Left cardiac atrium (tissue), 4 donors: ENCODE data around the gene BIRC5. TPM values are rescaled to one million over a fixed set of nuclear protein-coding genes. Genes with fewer than 3 reads are reported as not detected.
"Not testable (repeated sequence)": the region's sequence is repeated elsewhere in the genome, so short reads cannot be mapped to it uniquely, and the experiment has no call there.

Experiments
- ATAC-seq, 2 donors: fragments of 200-7000 bp; cut with Tn5 transposase; one replicate each; pipeline ENCODE4 v1.9.1; 2020; ENCODE audit warnings: mild to moderate bottlenecking in 2 of 2, moderate library complexity in 2 of 2
- DNase-seq: peaks from one replicate; pipeline ENCODE4 v3.0.0-alpha.2; 2020
- intact Hi-C, 2 donors: fragments of 100-400 bp; cut with DNase I; formaldehyde crosslinking; loops; one replicate each; pipeline versions ENCODE4 v1.14.1 to v1.15.1; 2022 to 2023
- long read RNA-seq: library from polyadenylated mRNA; unstranded; transcript quantifications from one replicate; pipeline ENCODE4 v2.0.0, GENCODE V29; 2021
- total RNA-seq, 2 donors: library from RNA; stranded (reverse); fragmentation: NEBNext Ultra II Directional; extraction: Animal tissue kit (Norgen Biotek cat#: 25700); gene quantifications; one replicate each; pipeline ENCODE4 v1.2.1, GENCODE V29; 2021
- donor health status: DM: no; HTN: yes; CAD: no.
- donor health status: DM: no; HTN: yes; CAD: no; lungs with severe emphysema.
- donor health status: DM: yes; HTN: yes; CAD: no.
- donor health status: Dilated cardiomyopathy.

The BIRC5 gene
- total RNA-seq = 1 to 10 TPM in 1 of 2 donors, under 1 TPM in 1; 0.16 to 1.6 TPM
- long read RNA-seq = 0 reads

DNA sequence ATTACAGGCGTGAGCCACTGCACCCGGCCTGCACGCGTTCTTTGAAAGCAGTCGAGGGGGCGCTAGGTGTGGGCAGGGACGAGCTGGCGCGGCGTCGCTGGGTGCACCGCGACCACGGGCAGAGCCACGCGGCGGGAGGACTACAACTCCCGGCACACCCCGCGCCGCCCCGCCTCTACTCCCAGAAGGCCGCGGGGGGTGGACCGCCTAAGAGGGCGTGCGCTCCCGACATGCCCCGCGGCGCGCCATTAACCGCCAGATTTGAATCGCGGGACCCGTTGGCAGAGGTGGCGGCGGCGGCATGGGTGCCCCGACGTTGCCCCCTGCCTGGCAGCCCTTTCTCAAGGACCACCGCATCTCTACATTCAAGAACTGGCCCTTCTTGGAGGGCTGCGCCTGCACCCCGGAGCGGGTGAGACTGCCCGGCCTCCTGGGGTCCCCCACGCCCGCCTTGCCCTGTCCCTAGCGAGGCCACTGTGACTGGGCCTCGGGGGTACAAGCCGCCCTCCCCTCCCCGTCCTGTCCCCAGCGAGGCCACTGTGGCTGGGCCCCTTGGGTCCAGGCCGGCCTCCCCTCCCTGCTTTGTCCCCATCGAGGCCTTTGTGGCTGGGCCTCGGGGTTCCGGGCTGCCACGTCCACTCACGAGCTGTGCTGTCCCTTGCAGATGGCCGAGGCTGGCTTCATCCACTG, at the start of gene BIRC5:
Gene BIRC5 (plus strand): TSS at position 238 of the 690 bp plus-strand sequence. CDS start 64 bp downstream, at position 302.
- DNase-seq (peak; percentile 92), ATAC-seq (peak; percentile 99 to 100)
- intact Hi-C loops = no loop called here

DNA sequence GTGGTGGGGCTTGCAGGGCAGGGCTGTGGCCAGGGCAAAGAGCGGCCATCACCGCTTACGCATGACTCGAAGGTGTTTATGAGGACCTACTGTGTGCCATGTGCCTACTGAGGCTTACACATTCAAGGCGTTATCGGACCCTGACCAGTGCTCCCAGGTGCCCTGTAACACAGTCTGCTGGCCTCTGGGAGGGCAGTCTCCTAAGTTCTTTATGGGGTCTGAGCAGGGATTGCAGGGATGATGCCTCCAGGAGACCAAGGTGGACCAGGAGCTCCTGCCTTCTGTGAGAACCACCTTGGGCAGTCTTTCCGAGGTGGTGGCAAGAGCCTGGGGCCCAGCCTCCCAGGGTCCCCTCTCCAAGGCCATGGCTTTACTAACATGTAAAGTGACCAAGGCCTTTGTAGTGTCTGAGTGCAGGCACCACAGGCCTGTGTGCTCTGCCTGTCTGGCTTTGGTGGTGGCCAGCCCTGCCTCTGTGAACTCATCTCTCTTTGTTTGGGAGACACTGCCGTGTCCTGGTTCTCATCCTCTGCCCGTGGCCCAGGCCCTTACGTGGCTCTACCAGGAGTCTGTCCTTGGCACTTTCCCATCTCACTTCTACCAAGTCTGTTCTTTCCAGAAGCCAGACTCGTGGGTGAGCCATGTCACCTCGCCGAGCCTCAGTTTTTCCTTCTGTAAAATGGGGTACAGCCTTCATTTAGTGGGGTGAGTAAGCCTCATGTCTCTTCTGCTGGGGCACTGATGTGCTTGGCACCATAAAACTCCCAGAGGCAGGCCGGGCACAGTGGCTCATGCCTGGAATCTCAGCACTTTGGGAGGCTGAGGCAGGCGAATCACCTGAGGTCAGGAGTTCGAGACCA, 49.1 kb upstream of the BIRC5 start:
- ATAC-seq (no peak), DNase-seq (no peak)
- intact Hi-C loops = no loop called here

DNA sequence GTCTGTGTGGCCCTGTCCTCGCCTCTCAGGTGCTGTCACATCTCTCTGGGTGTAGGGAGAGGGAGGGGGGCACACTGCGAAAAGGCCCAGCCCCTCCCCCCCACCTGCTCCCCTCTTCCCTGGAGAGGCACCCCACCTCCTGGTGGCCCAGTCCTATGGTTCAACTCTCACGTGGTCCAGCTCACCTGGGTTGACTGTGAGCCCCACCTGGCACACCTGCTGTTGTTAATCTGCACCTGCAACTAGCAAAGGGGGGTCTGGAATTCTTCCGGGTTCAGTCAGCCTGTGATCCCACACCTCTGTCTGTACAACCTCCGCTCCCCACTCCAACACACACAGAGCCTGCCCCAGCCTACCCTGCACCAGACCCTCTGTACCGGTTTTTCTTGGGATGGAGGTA, 47.6 kb upstream of the BIRC5 start:
- no peak for ATAC-seq
- intact Hi-C loops = no loop called here
- no peak for DNase-seq

DNA sequence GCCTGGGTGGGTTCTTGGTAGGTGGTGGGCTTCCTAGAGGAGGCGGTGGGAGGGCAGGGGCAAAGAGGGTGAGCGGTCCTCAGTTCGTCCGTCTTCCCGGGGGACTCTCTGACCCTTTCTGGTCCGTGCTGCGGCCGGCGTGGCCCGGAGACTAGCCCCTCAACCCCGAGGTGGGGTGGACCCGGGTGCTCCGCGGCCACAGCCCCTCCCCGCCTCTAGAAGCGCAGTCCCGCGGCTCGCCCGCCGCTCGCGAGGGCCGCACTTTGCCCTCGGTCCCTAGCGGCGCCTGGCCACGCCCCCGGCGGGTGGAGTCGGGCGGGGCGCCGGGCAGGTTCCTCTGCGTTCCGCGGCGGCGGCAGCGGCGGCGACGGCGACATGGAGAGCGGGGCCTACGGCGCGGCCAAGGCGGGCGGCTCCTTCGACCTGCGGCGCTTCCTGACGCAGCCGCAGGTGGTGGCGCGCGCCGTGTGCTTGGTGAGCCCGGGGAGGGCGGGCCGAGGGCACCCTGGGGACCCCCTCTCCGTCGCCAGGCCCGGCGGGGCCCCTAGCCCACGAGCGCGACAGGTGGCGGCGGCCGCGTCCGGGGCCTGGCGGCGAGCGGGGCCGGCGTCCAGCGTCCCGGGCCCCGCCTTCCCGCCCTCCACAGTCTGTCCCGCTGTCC, 45.7 kb upstream of the BIRC5 start, which contains the start of gene SYNGR2:
Gene SYNGR2 (plus strand): TSS at position 340 of the 661 bp plus-strand sequence. CDS start 36 bp downstream, at position 376.
- ATAC-seq (peak; percentile 75 to 83), DNase-seq (peak; percentile 85)
- intact Hi-C loops = no loop called here

DNA sequence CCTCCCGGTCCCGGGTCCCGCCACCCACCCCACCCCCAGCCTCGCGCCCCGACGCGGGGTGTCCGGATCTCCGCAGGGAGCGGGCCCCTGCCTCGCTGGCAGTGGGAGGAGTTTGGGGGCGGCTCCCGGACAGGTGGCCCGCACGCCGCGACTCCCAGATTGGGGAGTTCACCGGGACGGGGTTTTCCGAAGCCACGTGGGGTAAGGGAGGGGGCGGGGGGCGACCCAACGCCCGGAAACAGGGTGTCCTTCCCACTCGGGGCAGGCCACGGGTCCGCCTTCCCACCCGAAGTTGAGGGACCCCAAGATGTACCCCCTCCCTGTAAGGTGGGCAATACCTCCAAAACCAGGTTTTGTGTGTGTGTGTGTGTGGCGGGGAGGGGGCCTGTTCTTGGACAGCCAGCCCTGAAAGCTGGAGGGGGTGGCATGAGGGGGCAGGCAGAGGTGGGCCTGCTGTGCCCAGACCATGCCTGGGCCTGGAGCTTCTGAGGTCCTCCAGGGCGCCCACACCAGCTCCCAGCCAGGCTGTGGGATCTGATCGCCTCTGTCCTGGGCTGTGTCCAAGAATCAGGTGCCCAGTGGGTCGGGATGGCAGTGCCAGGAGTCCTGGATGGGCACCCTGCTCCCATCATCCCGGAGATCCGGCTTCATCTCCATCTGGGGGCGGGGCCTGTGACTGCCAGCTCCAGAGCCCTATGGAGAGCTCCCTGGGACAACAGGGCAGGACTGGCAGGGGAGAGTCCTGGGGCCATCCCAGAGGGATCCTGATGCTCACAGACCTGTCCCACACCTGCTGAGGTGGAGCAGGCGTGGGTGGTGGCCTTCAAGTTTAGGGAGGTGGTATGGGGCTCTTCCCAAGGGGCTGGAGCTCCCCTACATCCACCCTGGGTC, 44.9 kb upstream of the BIRC5 start:
- DNase-seq (peak; percentile 66), ATAC-seq (peak; percentile 34 to 44)
- intact Hi-C loops = no loop called here

DNA sequence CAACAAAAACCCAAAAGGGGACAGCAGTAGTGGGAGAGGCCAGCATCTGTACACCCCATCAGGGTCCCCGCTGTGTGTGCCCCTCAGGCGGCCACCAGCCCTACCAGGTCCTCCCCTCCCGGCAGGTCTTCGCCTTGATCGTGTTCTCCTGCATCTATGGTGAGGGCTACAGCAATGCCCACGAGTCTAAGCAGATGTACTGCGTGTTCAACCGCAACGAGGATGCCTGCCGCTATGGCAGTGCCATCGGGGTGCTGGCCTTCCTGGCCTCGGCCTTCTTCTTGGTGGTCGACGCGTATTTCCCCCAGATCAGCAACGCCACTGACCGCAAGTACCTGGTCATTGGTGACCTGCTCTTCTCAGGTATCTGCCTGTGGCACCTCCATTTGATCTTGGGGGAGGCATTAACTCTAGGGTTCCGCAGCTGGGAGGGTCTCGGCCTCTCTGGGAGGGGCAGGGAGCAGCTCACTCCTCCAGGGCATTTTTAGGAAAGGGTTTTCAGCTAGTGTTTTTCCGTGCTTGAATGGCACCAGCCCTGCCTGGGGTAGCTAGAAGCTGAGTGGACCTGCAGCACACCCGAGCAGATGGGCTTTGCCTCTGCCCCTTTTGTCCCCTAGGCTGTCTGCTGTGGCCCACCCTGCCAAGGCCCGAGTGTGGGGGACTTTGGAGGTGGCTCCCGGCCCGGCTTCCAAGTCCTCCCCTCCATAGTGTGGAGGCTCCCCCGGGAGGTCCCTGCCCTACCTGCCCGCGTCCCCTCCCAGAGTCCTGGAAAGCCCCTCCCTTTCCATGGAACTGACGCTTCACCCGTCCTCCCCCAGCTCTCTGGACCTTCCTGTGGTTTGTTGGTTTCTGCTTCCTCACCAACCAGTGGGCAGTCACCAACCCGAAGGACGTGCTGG, 43.1 kb upstream of the BIRC5 start:
- ATAC-seq (no peak), DNase-seq (no peak)
- intact Hi-C loops = no loop called here

DNA sequence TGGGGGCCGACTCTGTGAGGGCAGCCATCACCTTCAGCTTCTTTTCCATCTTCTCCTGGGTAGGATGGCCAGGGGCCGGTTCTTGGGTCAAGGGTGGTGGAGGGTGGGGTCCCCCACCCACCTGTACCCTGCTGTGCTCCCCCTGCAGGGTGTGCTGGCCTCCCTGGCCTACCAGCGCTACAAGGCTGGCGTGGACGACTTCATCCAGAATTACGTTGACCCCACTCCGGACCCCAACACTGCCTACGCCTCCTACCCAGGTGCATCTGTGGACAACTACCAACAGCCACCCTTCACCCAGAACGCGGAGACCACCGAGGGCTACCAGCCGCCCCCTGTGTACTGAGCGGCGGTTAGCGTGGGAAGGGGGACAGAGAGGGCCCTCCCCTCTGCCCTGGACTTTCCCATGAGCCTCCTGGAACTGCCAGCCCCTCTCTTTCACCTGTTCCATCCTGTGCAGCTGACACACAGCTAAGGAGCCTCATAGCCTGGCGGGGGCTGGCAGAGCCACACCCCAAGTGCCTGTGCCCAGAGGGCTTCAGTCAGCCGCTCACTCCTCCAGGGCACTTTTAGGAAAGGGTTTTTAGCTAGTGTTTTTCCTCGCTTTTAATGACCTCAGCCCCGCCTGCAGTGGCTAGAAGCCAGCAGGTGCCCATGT, 42.3 kb upstream of the BIRC5 start:
- intact Hi-C loops = not testable (repeated sequence)

DNA sequence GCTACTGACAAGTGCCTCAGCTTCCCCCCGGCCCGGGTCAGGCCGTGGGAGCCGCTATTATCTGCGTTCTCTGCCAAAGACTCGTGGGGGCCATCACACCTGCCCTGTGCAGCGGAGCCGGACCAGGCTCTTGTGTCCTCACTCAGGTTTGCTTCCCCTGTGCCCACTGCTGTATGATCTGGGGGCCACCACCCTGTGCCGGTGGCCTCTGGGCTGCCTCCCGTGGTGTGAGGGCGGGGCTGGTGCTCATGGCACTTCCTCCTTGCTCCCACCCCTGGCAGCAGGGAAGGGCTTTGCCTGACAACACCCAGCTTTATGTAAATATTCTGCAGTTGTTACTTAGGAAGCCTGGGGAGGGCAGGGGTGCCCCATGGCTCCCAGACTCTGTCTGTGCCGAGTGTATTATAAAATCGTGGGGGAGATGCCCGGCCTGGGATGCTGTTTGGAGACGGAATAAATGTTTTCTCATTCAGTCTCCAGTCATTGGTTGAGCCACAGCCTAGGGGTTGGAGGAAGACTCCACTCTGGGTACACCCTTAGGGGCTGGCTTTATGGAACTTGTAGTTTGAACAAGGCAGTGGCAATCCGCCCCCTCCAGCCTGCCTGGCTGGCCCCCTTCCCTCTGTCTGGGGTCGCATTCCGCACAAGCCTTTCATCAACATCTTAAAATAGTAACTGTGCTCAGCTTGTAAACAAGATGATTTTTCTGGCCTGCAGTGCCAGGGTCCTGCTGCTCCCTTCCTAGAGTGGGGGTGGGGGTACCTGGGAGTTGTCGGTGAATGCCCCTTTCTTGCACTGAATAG, 41.6 kb upstream of the BIRC5 start:
- DNase-seq (peak; percentile 52), ATAC-seq (peak; percentile 9 to 32)
- intact Hi-C loops = no loop called here

More for the DNA sequence above, 42.3 kb upstream of the BIRC5 start:
- not testable (repeated sequence) for ATAC-seq, DNase-seq

DNA sequence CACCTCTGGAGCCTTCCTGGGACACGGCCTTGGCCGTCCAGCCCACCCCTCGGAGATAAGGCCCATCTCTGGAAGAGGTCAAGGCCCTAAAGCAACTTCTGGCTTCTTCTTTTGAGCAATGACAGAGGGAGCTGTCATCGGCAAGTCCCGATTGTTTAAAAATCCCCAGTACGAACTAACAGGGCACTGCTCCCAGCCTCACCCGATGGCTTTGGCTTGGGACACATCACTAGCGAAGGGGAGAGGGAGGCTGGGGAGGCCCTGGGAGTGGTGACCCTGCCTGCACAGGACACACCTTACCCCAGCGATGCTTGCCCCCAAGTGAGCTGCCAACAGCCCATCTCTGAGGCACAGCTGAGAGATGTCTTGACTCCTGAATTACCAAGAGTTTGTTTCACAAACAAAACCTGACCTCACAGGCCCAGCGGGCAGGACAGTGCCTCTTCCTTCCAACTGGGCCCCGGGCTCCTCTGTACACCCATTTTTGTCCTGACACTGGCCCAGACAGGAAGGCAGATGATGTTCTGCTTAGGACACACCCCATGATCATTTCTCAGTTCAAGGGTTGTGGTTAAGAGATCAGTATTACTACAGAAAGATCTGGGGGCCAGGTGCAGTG, 40.8 kb upstream of the BIRC5 start:
- intact Hi-C loops = no loop called here
- DNase-seq = no peak
- ATAC-seq = peak in 1 of 2 donors; percentile 4

DNA sequence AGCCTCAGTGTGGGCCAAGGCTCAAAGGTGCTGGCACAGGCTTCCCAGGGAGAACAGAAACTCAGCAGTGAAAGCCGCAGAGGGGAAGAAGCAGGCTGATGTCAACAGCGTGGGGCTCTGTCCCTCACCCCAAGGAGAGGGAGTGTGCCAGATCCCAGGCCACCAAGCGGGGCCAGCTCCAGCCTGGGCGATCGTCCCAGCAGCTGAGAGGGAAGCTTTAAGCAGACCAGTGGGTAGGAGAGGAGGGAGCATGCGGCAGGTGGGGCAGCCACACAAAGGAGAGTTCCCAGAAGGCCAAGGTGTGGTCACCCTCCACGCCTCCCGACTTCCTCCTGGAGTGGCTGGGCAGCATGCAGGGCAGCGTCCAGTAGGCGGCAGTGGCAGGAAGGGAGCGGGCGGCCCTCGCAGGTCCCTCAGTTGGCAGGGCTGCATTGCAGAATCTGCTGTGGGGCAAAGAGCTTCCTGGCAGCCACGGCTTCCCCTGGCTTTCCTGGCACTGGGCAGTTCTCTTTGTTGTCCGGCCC, 39.6 kb upstream of the BIRC5 start:
- intact Hi-C loops = no loop called here
- peak; percentile 66 to 67 for ATAC-seq
- DNase-seq = peak; percentile 83

DNA sequence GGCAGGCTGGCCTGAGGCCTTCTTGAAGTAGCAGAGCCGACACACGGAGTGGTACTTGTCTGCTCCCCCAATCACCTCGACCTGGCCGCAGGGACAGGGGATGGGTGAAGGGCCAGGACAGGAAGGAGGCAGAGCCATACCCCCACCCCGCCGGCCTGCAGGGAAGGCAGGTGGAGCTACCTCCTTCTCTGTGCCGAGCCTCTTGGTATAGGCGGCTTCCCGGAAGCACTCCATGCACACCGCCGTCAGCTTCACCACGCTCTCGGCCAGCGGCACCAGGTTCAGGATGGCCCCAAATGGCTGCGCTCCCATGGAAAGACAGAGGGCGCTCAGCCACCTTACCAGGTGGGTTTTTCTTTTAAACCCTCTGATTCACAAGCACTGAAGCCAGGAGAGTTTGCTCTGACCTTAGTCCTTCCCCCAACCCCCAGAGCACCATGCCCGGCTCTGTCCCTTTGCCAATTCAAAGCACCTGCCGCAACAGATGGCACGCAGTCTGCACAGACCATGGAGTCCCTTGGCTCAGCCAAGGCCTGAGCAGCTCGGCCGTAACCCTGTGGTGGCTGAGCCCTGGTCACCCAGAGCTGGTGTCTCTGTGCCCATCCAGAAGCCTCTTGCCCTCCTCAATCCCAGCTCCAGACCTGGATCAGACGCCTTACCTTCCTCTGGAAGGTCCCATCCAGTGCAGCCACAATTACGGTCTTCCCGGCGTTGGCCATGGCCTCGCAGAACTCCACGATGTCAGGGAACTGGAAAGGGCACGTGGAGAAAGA, 39.0 kb upstream of the BIRC5 start:
- intact Hi-C loops = loop anchor here (5.0 kb wide), 3 partner anchors 43 to 63 kb away; partner anchors contain the start of genes TMC6 (in 1 of the 2) and TMC8 (in 1 of the 2)
- DNase-seq = no peak
- no peak for ATAC-seq

DNA sequence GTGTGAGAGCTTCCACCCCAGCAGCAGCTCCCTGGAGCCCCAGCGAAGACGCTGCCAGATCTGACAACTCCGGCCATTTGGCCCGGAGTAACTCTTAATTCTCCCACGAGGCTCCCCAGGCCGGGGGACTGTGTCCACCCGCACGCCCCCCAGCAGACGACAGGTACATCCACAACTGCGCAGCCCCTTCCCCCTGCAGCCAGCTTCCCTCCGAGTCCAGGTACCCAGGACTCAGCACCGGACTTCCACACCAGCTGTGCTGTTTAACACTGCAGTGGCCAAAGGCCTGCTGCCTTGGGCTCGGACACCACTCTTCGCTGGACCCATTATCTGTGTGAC, 38.4 kb upstream of the BIRC5 start:
- ATAC-seq (no peak), DNase-seq (no peak)
- intact Hi-C loops = loop anchor here (5.0 kb wide), 3 partner anchors 43 to 63 kb away; partner anchors contain the start of genes TMC6 (in 1 of the 2) and TMC8 (in 1 of the 2)

DNA sequence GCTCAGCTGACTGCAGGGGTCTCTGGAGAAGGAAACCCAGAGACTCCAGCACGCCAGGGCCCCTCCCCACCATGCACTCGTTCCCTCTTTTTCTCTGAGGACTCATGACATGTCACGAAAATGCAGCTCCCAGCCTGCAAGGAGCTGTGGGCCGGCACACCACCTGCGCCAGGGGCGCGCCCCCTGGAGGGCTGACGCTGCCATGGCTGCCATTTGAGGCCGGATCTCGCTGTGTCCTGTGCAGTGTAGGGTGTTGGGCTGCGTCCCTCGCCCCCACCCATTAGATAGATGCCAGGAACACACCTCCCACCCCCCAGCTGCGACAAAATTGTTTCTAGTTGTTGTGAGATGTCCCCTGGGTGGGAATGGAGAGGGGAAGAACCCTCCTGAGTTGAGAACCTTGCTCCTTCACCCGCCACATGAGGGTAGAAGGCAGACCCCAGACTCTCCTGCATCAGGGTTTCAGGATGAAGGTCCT, 37.5 kb upstream of the BIRC5 start:
- peak; percentile 42 to 43 for ATAC-seq
- peak; percentile 77 for DNase-seq
- intact Hi-C loops = loop anchor here (1.0 to 5.0 kb wide), 4 partner anchors 44 to 64 kb away; partner anchors contain the start of genes TMC6 (in 1 of the 2) and TMC8 (in 1 of the 2)

DNA sequence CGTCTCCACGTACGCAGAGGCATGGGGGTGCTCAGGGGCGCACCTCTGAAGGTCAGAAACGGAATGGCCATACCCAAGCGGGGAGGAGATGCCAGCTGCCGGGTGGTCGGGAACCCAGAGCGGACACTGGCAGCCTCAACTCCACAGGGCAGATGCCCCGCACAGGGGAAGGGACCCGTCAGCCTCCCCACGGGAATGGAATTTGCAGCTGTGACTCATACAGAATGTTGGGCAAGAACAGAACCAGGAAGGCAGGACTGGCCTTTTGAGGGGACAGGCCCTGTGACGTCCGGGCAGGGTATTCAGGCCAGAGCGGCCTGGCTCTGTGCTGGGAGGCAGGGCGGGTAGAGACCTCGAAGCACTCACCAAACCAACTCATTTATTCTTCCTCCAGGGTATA, 34.7 kb upstream of the BIRC5 start:
- intact Hi-C loops = loop anchor here (5.0 kb wide), 3 partner anchors 47 to 67 kb away; partner anchors contain the start of genes TMC6 (in 1 of the 2) and TMC8 (in 1 of the 2)
- ATAC-seq (no peak), DNase-seq (no peak)
